Right renal pelvis (tissue), 4 donors: Measurements from ENCODE around the gene LSM8. TPM values are rescaled to one million over a fixed set of nuclear protein-coding genes. Genes with fewer than 3 reads are reported as not detected.
A peak's percentile ranks its signal among the peaks of the same experiment; 100 is the strongest.
"Not testable (repeated sequence)": the region's sequence is repeated elsewhere in the genome, so short reads cannot be mapped to it uniquely, and the experiment has no call there.

Experiments
- DNase-seq, 4 donors: peaks; one replicate each; pipeline ENCODE4 v3.0.0-alpha.2; 2013; ENCODE audit warnings: low read depth in 4 of 4, low spot score in 3 of 4, missing footprints in 1 of 4
- polyA plus RNA-seq, 4 donors: library from polyadenylated mRNA; unstranded; fragments of 120-200 nt; gene quantifications; one replicate each; pipeline ENCODE4 v1.2.1, GENCODE V29; 2013; ENCODE audit not compliant: insufficient read length in 4 of 4

The LSM8 gene
- 10 to 100 TPM; 56.4 to 72.5 (median 66.2) TPM for polyA plus RNA-seq

DNA sequence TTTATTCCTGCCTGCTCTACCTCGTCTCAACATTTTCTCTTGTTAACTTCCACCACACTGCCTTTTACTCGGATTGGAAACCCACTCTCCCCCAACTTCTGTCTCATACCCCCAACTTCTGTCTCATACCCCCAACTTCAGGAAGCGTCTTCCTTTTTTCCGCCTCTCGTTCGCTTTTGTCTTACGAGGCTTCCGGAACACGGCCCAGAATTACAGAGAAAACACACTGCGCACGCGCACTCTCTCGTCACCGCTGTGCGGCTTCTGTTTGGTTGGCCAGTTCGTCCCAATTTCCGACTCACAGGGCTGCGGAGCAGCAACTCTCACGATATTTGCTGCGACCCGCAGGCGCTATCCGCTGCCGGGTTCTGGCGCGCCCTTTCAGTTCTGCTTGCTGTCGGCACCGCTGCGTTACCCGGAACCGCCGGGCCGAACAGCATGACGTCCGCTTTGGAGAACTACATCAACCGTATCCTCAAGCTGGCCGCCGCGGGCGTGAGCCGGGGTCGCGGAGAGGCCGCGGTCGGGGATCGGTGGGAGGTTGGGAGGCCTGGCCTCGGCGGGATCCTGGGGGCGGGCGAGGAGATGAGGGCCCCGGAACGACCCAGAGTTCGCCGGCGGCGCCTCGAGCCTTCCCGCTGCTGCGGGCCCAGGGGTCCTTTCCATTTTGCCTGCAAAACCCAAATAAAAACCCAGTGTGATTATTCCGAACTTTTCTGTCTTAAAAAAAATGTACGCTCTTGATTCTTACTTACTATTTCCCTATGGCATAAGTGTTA lies at the start of gene LSM8:
LSM8 (plus strand) TSS at position 379 of the 779 bp plus-strand sequence; CDS start at position 439, 60 bp downstream.
- DNase-seq: peak; percentile 97 to 98 (median 98)

DNA sequence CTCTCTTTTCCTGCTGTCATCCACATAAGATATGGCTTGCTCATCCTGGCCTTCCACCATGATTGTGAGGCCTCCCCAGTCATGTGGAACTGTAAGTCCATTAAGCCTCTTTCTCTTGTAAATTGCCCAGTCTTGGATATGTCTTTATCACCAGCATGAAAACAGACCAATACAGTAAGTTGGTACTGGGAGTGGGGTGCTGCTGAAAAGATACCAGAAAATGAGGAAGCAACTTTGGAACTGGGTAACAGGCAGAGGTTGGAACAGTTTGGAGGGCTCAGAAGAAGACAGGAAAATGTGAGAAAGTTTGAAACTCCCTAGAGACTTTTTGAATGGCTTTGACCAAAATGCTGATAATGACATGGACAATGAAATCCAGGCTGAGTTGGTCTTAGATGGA lies 49.5 kb upstream of the LSM8 start:
- DNase-seq: not testable (repeated sequence)

DNA sequence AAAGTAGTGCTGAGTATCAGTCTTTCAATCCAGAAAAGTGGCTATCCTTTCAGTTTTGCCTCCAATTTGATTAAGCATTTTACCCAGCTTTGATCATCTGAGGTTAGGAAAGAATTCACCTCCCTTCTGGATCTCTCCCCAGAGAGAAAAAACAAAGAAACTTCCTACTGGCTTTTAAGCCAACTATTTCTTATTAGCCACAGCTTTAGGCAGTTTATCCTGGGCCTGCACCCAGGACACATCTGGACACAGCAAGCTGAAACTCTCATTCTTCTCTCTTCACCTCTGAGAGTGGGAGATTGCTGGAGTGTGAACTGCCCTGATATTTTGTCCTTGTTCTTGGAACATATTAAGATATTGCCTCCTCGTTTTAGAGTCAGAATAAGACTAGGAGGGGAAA lies 43.5 kb upstream of the LSM8 start:
- DNase-seq: no peak

- DNase-seq: no peak
These were observed 42.0 kb upstream of the LSM8 start for GRCh38 chr7:118142012-118142411.

DNA sequence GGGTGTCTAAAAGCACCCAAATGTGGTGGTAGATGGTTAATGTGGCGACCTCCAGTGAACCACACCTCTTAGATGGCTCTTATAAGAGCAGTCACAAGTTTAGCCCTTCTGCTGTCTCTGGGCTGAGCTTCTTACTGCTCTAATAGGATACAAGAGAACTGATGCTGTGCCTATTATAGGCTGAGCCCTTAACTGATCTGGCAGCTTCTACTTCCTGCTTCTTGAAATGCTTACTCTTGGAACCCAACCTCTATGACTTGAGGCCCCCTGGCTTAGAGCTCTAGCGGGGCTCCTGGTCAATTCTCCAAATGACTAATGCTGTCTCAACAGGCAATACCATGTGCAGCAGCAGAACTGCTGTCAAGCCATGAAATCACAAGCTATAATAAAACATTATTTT lies 35.0 kb upstream of the LSM8 start:
- DNase-seq: no peak

DNA sequence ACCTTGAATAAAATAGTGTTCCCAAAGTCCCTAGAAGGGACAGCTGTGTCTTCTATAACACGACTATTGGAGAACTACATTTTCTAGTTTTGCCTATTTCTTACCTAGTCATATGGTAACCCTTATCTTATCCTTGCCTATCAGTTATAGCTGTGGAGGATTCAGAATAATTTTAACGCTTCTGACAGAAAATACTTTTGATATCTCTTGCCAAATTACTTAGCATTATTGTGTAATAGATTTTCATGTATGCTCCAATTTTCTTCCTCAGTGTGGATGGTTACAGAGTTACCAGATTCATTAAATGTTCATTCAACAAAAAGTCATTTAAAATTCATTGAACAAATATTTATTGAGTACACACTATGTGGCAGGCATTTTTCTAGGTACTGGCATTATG lies 34.6 kb upstream of the LSM8 start:
- no peak for DNase-seq

DNA sequence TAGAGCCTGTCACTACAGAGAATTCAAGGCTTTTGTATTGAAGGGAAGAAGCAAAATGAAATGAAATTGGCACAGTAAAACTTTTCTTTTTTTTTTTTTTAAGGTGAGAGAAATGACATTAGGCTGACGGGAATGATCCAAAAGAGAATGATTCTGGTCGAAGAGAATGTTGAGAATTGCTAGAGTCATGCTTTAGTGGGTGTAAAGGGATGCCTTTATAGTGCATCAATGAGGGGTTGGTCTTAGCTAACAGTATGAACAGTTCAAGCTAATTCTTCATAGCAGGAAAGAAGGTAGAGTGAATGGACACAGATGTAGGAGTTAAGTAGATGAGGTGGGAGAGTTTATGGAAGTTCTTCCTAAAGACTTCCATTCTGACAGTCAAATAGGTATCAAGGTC lies 32.3 kb upstream of the LSM8 start:
- no peak for DNase-seq

- no peak for DNase-seq
These were observed 31.8 kb upstream of the LSM8 start for GRCh38 chr7:118152149-118152548.

DNA sequence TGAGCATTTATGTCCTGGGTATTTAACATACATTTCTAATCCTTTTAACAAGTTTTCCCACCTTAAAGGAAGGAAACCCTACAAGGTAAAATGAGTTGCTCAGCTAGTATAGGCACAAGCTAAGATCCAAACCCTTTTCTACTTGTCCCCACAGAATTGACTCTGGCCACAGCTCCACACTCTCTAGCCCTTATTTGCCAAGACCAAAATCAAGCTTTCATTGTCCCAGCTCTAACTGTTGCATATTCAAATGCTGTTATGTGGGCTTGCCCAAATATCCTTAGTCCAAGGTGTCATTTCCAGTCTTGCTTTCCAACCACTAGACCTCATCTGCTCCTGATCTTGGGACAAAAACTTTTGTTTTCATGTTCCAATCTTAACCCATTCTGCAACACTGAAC lies 31.3 kb upstream of the LSM8 start:
- no peak for DNase-seq

- no peak for DNase-seq
These were observed 30.3 kb upstream of the LSM8 start for GRCh38 chr7:118153551-118154177.

DNA sequence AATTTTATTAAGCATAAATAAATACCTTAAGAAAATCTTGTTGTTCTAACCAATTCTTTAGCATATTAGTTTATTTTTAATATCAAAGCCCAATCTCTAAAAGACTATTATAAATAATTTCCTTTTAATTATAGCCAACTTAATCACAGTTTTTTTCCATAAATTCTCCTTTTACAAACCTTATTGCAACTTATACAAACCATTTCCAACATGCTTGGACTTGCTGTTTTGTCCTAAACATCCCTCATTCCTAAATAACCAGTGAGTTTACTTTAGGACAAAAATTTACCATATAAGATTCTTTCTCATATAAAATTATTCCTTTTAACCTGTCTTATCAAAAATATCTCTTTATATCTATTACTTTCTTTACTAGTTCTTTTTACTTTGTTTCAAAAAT lies 25.2 kb upstream of the LSM8 start:
- no peak for DNase-seq

DNA sequence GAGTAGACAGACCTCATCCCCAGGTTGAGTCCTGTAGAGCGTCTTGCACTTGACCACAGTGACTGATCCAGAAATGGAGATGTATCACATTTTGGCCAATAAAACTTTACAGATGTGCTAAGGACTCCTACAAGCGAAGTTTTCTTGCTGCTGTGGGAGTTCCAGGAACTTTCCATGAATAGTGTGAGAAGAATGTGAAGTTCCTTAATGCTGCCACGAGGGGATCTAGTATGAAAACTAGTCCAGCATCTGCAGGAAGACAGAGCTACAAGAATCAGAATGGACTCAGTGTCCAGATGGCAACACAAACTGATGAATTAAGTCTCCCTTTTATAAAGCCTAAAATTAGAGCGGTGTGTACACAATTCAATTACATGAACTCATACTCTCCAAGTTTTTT lies 14.8 kb upstream of the LSM8 start:
- no peak for DNase-seq

GRCh38 chr7:118175740-118176139 lies 8.2 kb upstream of the LSM8 start:
- DNase-seq: no peak

- no peak for DNase-seq
These were observed 4.8 kb upstream of the LSM8 start for GRCh38 chr7:118179191-118179590.

DNA sequence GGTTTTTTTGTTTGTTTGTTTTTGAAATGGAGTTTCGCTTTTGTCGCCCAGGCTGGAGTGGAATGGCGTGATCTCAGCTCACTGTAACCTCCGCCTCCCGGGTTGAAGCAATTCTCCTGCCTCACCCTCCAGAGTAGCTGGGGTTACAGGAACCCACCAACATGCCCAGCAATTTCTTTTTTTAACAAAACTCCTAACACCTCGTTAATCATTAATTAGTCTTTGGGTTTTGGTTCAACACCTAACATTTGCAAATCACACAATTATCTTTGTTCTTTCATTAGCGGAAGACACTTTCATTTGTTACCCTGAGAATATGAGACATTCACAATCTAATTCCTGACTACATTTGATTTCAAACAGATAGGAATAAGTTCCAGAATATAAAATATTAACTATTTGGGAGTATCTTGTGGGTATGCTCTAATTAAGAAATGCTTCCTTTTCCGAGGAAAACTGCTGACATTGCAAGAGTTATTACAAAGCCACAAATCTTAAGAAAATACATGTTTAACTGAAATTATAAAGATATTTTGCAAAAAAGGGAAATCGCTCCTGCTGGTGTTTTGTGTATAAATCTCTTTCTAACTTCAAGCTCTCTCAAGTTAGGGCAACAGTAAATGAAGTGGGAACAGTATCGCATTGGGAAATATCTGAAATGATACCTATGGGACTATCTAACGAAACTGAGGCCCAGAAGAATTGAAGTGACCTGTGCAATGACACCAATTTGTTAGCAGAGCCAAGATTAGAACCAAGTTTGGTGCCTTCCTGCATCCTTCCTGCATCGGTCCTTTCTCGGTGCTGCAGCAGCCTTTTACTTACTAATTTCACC lies 1.2 kb upstream of the LSM8 start:
- DNase-seq: peak in 3 of 4 donors; percentile 5 to 16 (median 5)

GRCh38 chr7:118183428-118183785 lies 557 bp upstream of the LSM8 start:
- DNase-seq: no peak

DNA sequence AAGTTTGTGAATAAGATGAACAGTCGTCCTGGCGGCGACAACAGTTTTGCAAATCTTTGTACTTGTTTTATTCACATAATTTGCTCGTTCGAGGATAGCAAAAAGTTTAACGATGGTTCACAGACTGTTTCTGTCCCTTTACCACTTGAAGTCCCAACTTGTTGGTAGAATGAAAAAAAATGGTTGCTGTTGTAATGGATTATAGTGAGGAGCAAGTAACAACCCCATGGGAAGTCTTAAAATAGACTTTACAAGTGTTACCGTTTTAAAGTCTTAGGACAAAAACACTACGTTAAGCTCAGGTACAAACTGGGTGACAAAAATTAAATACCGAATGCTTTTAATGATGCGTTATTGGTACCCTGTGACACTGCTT lies 589 bp downstream of the LSM8 start:
- peak in 2 of 4 donors; percentile 4 to 23 for DNase-seq

- no peak for DNase-seq
These were observed 1.3 kb downstream of the LSM8 start for GRCh38 chr7:118185163-118185860.

GRCh38 chr7:118186501-118186900 lies 2.5 kb downstream of the LSM8 start:
- DNase-seq: no peak

- DNase-seq: no peak
These were observed 10.6 kb downstream of the LSM8 start for GRCh38 chr7:118194571-118194970.
